CD14-positive monocyte (primary cell): ENCODE measurements around the gene DDX18. TPM values are rescaled to one million over a fixed set of nuclear protein-coding genes. Genes with fewer than 3 reads are reported as not detected.
A peak's percentile ranks its signal among the peaks of the same experiment; 100 is the strongest.
"Not testable (repeated sequence)": the region's sequence is repeated elsewhere in the genome, so short reads cannot be mapped to it uniquely, and the experiment has no call there.

ENCODE experiments used
- DNase-seq, 3 donors: peaks; one replicate each; pipeline ENCODE4 v3.0.0-alpha.2; 2011 to 2022
- H2AFZ ChIP-seq: 2 replicates; pipeline ENCODE4 v1.6.0; 2012; ENCODE audit warnings: mild to moderate bottlenecking, low read depth, low read length, inconsistent platforms; ENCODE audit not compliant: insufficient read depth, poor library complexity, severe bottlenecking
- H3K27ac ChIP-seq, 2 donors: 1 replicate in 1 of 2; 2 replicates in 1 of 2; pipeline ENCODE4 v1.5.1; 2012 to 2013; ENCODE audit warnings: low read length in 2 of 2, control low read depth in 1 of 2, inconsistent platforms in 1 of 2, low read depth in 1 of 2, mild to moderate bottlenecking in 1 of 2
- H3K27me3 ChIP-seq, 2 donors: one replicate each; pipeline versions ENCODE4 v1.6.0 to v1.6.1; 2011 to 2013; ENCODE audit warnings: low read length in 2 of 2; ENCODE audit not compliant: control insufficient read depth in 2 of 2, insufficient read depth in 2 of 2
- H3K36me3 ChIP-seq, 2 donors: replicated peaks in 1 of 2; 1 replicate in 1 of 2; 2 replicates in 1 of 2; pipeline versions ENCODE4 v1.5.1 to v1.6.1; 2012 to 2013; ENCODE audit warnings: low read length in 2 of 2, control low read depth in 1 of 2, inconsistent platforms in 1 of 2, mild to moderate bottlenecking in 1 of 2; ENCODE audit not compliant: insufficient read depth in 2 of 2, control insufficient read depth in 1 of 2
- H3K4me1 ChIP-seq, 2 donors: 1 replicate in 1 of 2; 2 replicates in 1 of 2; pipeline versions ENCODE4 v1.5.1 to v1.6.1; 2012 to 2013; ENCODE audit warnings: low read length in 2 of 2, control low read depth in 1 of 2, inconsistent platforms in 1 of 2, mild to moderate bottlenecking in 1 of 2, moderate library complexity in 1 of 2; ENCODE audit not compliant: insufficient read depth in 2 of 2, control insufficient read depth in 1 of 2
- H3K4me2 ChIP-seq: replicated peaks from 2 replicates; pipeline ENCODE3; 2012; ENCODE audit warnings: low read length, moderate library complexity, mild to moderate bottlenecking; ENCODE audit not compliant: poor library complexity, severe bottlenecking; ENCODE audit errors: extremely low read depth
- H3K4me3 ChIP-seq, 3 experiments: fragments of 200-600 bp in 1 of 3; sonication (generic) in 1 of 3; replicated peaks in 1 of 3; 1 replicate in 2 of 3; 2 replicates in 1 of 3; pipeline ENCODE4 v1.5.1; 2011 to 2013; ENCODE audit warnings: low read length in 3 of 3, mild to moderate bottlenecking in 3 of 3, control low read depth in 2 of 3, low read depth in 2 of 3, inconsistent platforms in 1 of 3, moderate library complexity in 1 of 3
- H3K79me2 ChIP-seq: 2 replicates; pipeline ENCODE4 v1.6.0; 2012; ENCODE audit warnings: mild to moderate bottlenecking, control low read depth, inconsistent platforms, low read length, moderate library complexity; ENCODE audit not compliant: insufficient read depth
- H3K9ac ChIP-seq: 2 replicates; pipeline ENCODE4 v1.6.0; 2017; ENCODE audit warnings: low read length, mild to moderate bottlenecking; ENCODE audit not compliant: insufficient read depth, poor library complexity, severe bottlenecking
- H3K9me3 ChIP-seq, 2 donors: replicated peaks in 1 of 2; 1 replicate in 1 of 2; 2 replicates in 1 of 2; pipeline versions ENCODE4 v1.5.1 to v1.6.1; 2012 to 2013; ENCODE audit warnings: low read length in 2 of 2, control low read depth in 1 of 2; ENCODE audit not compliant: control insufficient read depth in 1 of 2, insufficient read depth in 1 of 2
- H4K20me1 ChIP-seq: 2 replicates; pipeline ENCODE4 v1.6.0; 2012; ENCODE audit warnings: mild to moderate bottlenecking, low read length, control low read depth, moderate library complexity; ENCODE audit not compliant: insufficient read depth
- H3K27ac Mint-ChIP-seq, 7 donors: one replicate each; pipeline ENCODE4 v1.8.0; 2020; ENCODE audit warnings: mild to moderate bottlenecking in 7 of 7, mixed read lengths in 7 of 7, moderate library complexity in 6 of 7, inconsistent platforms in 2 of 7
- H3K27me3 Mint-ChIP-seq, 3 donors: one replicate each; pipeline ENCODE4 v1.8.0; 2021 to 2022; ENCODE audit warnings: low read depth in 3 of 3, mild to moderate bottlenecking in 3 of 3, mixed read lengths in 3 of 3, moderate library complexity in 3 of 3, inconsistent platforms in 1 of 3
- H3K36me3 Mint-ChIP-seq, 2 donors: one replicate each; pipeline ENCODE4 v1.8.0; 2020; ENCODE audit warnings: mixed read lengths in 2 of 2, inconsistent platforms in 1 of 2, mild to moderate bottlenecking in 1 of 2
- H3K4me1 Mint-ChIP-seq: one replicate; pipeline ENCODE4 v1.8.0; 2020; ENCODE audit warnings: mild to moderate bottlenecking, mixed read lengths
- H3K4me3 Mint-ChIP-seq, 2 donors: one replicate each; pipeline ENCODE4 v1.8.0; 2020; ENCODE audit warnings: mild to moderate bottlenecking in 2 of 2, mixed read lengths in 2 of 2, moderate library complexity in 1 of 2
- H3K9me3 Mint-ChIP-seq, 7 donors: one replicate each; pipeline ENCODE4 v1.8.0; 2020 to 2022; ENCODE audit warnings: mixed read lengths in 7 of 7, mild to moderate bottlenecking in 6 of 7, moderate library complexity in 6 of 7, inconsistent platforms in 2 of 7
- WGBS: methylation state at CpG from one replicate; pipeline ENCODE4 v1.1.5; 2013; ENCODE audit warnings: missing lambda C conversion rate; ENCODE audit not compliant: insufficient coverage; 5-methylcytosine and 5-hydroxymethylcytosine counted together
- intact Hi-C, 2 donors: fragments of 100-400 bp; cut with micrococcal nuclease; formaldehyde crosslinking; loops; one replicate each; pipeline versions ENCODE4 v1.15.0 to v1.15.1; 2023
- polyA plus RNA-seq, 3 donors: library from polyadenylated mRNA; depleted of rRNA in 1 of 3; unstranded in 2 of 3; stranded (reverse) in 1 of 3; fragments of 300-500 nt in 2 of 3; fragments of >200 nt in 1 of 3; fragmentation: Illumina TruSeq in 2 of 3; gene quantifications; 1 replicate in 2 of 3; 2 replicates in 1 of 3; pipeline ENCODE4 v1.2.3, GENCODE V29; 2012 to 2021
- TF ChIP-seq, protein P1 (sequence below): fragments of 200-600 bp; IDR thresholded peaks from one replicate; pipeline ENCODE4 v1.8.0; 2022; ENCODE audit warnings: antibody characterized with exemption, mild to moderate bottlenecking

Gene DDX18
- polyA plus RNA-seq, 3 donors = 19.1 to 21.1 (median 19.7) TPM

DNA sequence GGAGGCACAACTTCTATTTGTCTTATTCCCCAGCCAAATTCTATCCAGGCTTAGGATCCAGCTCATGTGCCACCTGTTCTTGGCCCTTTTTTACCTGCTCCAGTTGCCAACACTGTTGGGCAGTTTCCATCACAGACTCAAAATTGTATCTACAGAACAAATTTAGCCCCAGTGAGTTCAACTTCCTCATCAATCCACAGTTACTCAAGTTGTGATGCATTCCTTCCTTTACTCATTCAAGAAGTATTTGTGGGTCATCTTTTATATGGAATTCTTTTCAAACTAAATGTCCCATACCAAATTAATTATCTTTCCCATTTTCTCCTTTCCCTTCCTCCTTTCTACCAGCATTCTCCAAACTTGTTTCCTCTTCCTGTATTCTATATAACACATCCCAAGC, 12.7 kb upstream of the DDX18 start:
- no peaks in the 10 kb centered on the region for H3K4me1 ChIP-seq
- H3K9me3 Mint-ChIP-seq = peaks cover 0 to 10% (median 3%) of the 10 kb centered on the region in 7 donors
- H3K4me3 Mint-ChIP-seq = no peak overlapping the region
- no peak overlapping the region for H3K27ac Mint-ChIP-seq
- peaks cover 7% of the 10 kb centered on the region for H3K4me1 Mint-ChIP-seq
- no peaks in the 10 kb centered on the region for H3K9me3 ChIP-seq
- TF ChIP-seq, protein P1, sequence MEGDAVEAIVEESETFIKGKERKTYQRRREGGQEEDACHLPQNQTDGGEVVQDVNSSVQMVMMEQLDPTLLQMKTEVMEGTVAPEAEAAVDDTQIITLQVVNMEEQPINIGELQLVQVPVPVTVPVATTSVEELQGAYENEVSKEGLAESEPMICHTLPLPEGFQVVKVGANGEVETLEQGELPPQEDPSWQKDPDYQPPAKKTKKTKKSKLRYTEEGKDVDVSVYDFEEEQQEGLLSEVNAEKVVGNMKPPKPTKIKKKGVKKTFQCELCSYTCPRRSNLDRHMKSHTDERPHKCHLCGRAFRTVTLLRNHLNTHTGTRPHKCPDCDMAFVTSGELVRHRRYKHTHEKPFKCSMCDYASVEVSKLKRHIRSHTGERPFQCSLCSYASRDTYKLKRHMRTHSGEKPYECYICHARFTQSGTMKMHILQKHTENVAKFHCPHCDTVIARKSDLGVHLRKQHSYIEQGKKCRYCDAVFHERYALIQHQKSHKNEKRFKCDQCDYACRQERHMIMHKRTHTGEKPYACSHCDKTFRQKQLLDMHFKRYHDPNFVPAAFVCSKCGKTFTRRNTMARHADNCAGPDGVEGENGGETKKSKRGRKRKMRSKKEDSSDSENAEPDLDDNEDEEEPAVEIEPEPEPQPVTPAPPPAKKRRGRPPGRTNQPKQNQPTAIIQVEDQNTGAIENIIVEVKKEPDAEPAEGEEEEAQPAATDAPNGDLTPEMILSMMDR = no peak
- no peak overlapping the region for H2AFZ ChIP-seq
- no peaks in the 10 kb centered on the region for H3K36me3 ChIP-seq
- DNase-seq = no peak
- H3K27ac ChIP-seq = no peak overlapping the region
- H3K27me3 Mint-ChIP-seq = peaks cover 14 to 27% (median 16%) of the 10 kb centered on the region in 3 donors
- intact Hi-C loops = no loop called here
- no peak overlapping the region for H3K4me2 ChIP-seq
- no peaks in the 10 kb centered on the region for H4K20me1 ChIP-seq
- H3K9ac ChIP-seq = no peak overlapping the region
- no peaks in the 10 kb centered on the region for H3K36me3 Mint-ChIP-seq
- H3K4me3 ChIP-seq = no peak overlapping the region
- H3K27me3 ChIP-seq = peaks cover 7 to 9% of the 10 kb centered on the region in 2 donors
- H3K79me2 ChIP-seq = no peaks in the 10 kb centered on the region

DNA sequence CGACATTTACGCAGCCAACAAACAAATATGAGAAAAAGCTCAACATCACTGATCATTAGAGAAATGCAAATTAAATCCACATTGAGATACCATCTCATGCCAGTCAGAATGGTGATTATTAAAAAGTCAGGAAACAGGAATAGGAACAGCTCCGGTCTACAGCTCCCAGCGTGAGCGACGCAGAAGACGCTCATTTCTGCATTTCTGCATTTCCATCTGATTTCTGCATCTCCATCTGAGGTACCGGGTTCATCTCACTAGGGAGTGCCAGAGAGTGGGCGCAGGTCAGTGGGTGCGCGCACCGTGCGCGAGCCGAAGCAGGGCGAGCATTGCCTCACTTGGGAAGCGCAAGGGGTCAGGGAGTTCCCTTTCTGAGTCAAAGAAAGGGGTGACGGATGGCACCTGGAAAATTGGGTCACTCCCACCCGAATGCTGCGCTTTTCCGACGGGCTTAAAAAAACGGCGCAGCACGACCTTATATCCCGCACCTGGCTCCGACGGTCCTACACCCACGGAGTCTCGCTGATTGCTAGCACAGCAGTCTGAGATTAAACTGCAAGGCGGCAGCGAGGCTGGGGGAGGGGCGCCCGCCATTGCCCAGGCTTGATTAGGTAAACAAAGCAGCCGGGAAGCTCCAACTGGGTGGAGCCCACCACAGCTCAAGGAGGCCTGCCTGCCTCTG, 10.7 kb upstream of the DDX18 start:
- H3K27ac Mint-ChIP-seq, H3K9me3 ChIP-seq, H3K9me3 Mint-ChIP-seq, DNase-seq, H3K9ac ChIP-seq, H3K36me3 ChIP-seq, H3K27ac ChIP-seq, H3K4me3 ChIP-seq, H3K4me2 ChIP-seq, H3K36me3 Mint-ChIP-seq, intact Hi-C loops, H3K4me1 ChIP-seq, H3K27me3 ChIP-seq, H3K79me2 ChIP-seq, H4K20me1 ChIP-seq, H3K4me1 Mint-ChIP-seq, H2AFZ ChIP-seq: not testable (repeated sequence)
- peaks cover 14 to 27% (median 16%) of the 10 kb centered on the region in 3 donors for H3K27me3 Mint-ChIP-seq
- peak overlapping the region in 1 of 2 donors; percentile 76 for H3K4me3 Mint-ChIP-seq
- 16% methylated on average over 11 of the region's 35 CpGs for WGBS
